ENCODE data around the gene PSMG3.
A peak's percentile ranks its signal among the peaks of the same experiment; 100 is the strongest.

The PSMG3 gene

GRCh38 chr7:1602386-1602785 lies 32.6 kb upstream of the PSMG3 start:
- TF ChIP-seq GATA2 (IDR thresholded peaks at IDR 0.05; ENCODE audit: low read depth, low read length) (no peak), GATA3 (IDR thresholded peaks at IDR 0.05; ENCODE audit: low read depth, low read length) (no peak)

- TF ChIP-seq GATA3 (IDR thresholded peaks at IDR 0.05; ENCODE audit: low read depth, low read length), result no peak
- TF ChIP-seq GATA2 (IDR thresholded peaks at IDR 0.05; ENCODE audit: low read depth, low read length), result no peak
These were observed 32.1 kb upstream of the PSMG3 start for GRCh38 chr7:1601956-1602355.

- TF ChIP-seq GATA2 (IDR thresholded peaks at IDR 0.05; ENCODE audit: low read depth, low read length) (no peak), GATA3 (IDR thresholded peaks at IDR 0.05; ENCODE audit: low read depth, low read length) (no peak)
These were observed 30.0 kb upstream of the PSMG3 start for GRCh38 chr7:1599640-1600395.

GRCh38 chr7:1598961-1599639 lies 29.3 kb upstream of the PSMG3 start:
- TF ChIP-seq GATA3 (IDR thresholded peaks at IDR 0.05; ENCODE audit: low read depth, low read length), result no peak
- TF ChIP-seq GATA2 (IDR thresholded peaks at IDR 0.05; ENCODE audit: low read depth, low read length), result no peak

GRCh38 chr7:1598286-1598685 lies 28.5 kb upstream of the PSMG3 start:
- TF ChIP-seq GATA2 (IDR thresholded peaks at IDR 0.05; ENCODE audit: low read depth, low read length) (no peak), GATA3 (IDR thresholded peaks at IDR 0.05; ENCODE audit: low read depth, low read length) (no peak)

GRCh38 chr7:1597791-1598190 lies 28.0 kb upstream of the PSMG3 start:
- TF ChIP-seq GATA2 (IDR thresholded peaks at IDR 0.05; ENCODE audit: low read depth, low read length) (no peak), GATA3 (IDR thresholded peaks at IDR 0.05; ENCODE audit: low read depth, low read length) (no peak)

- TF ChIP-seq GATA2 (IDR thresholded peaks at IDR 0.05; ENCODE audit: low read depth, low read length), result no peak
- no peak for TF ChIP-seq GATA3 (IDR thresholded peaks at IDR 0.05; ENCODE audit: low read depth, low read length)
These were observed 27.4 kb upstream of the PSMG3 start for GRCh38 chr7:1597066-1597760.

GRCh38 chr7:1596181-1597043 lies 26.6 kb upstream of the PSMG3 start:
- peak; percentile 98 for TF ChIP-seq GATA2 (IDR thresholded peaks at IDR 0.05; ENCODE audit: low read depth, low read length)
- no peak for TF ChIP-seq GATA3 (IDR thresholded peaks at IDR 0.05; ENCODE audit: low read depth, low read length)

- TF ChIP-seq GATA3 (IDR thresholded peaks at IDR 0.05; ENCODE audit: low read depth, low read length) (no peak), GATA2 (IDR thresholded peaks at IDR 0.05; ENCODE audit: low read depth, low read length) (no peak)
These were observed 25.8 kb upstream of the PSMG3 start for GRCh38 chr7:1595636-1596035.

- TF ChIP-seq GATA3 (IDR thresholded peaks at IDR 0.05; ENCODE audit: low read depth, low read length) (no peak), GATA2 (IDR thresholded peaks at IDR 0.05; ENCODE audit: low read depth, low read length) (no peak)
These were observed 25.2 kb upstream of the PSMG3 start for GRCh38 chr7:1595027-1595426.

- TF ChIP-seq GATA2 (IDR thresholded peaks at IDR 0.05; ENCODE audit: low read depth, low read length), result no peak
- TF ChIP-seq GATA3 (IDR thresholded peaks at IDR 0.05; ENCODE audit: low read depth, low read length), result no peak
These were observed 24.1 kb upstream of the PSMG3 start for GRCh38 chr7:1593904-1594421.

- TF ChIP-seq GATA2 (IDR thresholded peaks at IDR 0.05; ENCODE audit: low read depth, low read length) (peak; percentile 90), GATA3 (IDR thresholded peaks at IDR 0.05; ENCODE audit: low read depth, low read length) (no peak)
These were observed 23.4 kb upstream of the PSMG3 start for GRCh38 chr7:1593091-1593866.

Measured in SH-SY5Y (cell line).